ENCODE results near the gene MS4A12.
"Not testable (repeated sequence)": the region's sequence is repeated elsewhere in the genome, so short reads cannot be mapped to it uniquely, and the experiment has no call there.

MS4A12 gene

GRCh38 chr11:60477035-60477445 lies 15.5 kb upstream of the MS4A12 start:
- no peaks in the 10 kb centered on the region for H4K20me1 ChIP-seq
- no peaks in the 10 kb centered on the region for H3K27me3 ChIP-seq
- peak overlapping the region; percentile 83 for H3K4me2 ChIP-seq
- H3K9me3 ChIP-seq = peaks cover 5% of the 10 kb centered on the region; the same call in 1 of the 2 replicates
- H3K4me1 ChIP-seq = peaks cover 34% of the 10 kb centered on the region
- peak; percentile 87 for TF ChIP-seq Cebpa-rat (IDR thresholded peaks at IDR 0.05)
- no peak overlapping the region for H3K9ac ChIP-seq
- no peaks in the 10 kb centered on the region for H3K36me3 ChIP-seq
- H3K4me3 ChIP-seq = no peak overlapping the region
- peak overlapping the region; percentile 79; the same call in 1 of the 2 replicates for H3K27ac ChIP-seq

- no peaks in the 10 kb centered on the region for H3K27me3 ChIP-seq
- no peak overlapping the region for H3K27ac ChIP-seq
- H3K9ac ChIP-seq = no peak overlapping the region
- H3K9me3 ChIP-seq = peaks cover 8% of the 10 kb centered on the region; the same call in 1 of the 2 replicates
- TF ChIP-seq Cebpa-rat (IDR thresholded peaks at IDR 0.05) = no peak
- H3K36me3 ChIP-seq = no peaks in the 10 kb centered on the region
- peaks cover 33% of the 10 kb centered on the region for H3K4me1 ChIP-seq
- H3K4me3 ChIP-seq = no peak overlapping the region
- no peak overlapping the region for H3K4me2 ChIP-seq
- H4K20me1 ChIP-seq = no peaks in the 10 kb centered on the region
Observed at GRCh38 chr11:60482361-60482760, 10.2 kb upstream of the MS4A12 start.

GRCh38 chr11:60485987-60486386 lies 6.6 kb upstream of the MS4A12 start:
- Histone ChIP-seq H3K27me3 (no peaks in the 10 kb centered on the region), H3K4me1 (peaks cover 12% of the 10 kb centered on the region), H3K27ac (no peak overlapping the region), H3K9me3 (peaks cover 17% of the 10 kb centered on the region; the same call in 1 of the 2 replicates), H3K4me3 (no peak overlapping the region), H3K4me2 (no peak overlapping the region), H3K36me3 (no peaks in the 10 kb centered on the region), H3K9ac (no peak overlapping the region), H4K20me1 (no peaks in the 10 kb centered on the region)
- TF ChIP-seq Cebpa-rat (IDR thresholded peaks at IDR 0.05) = no peak

GRCh38 chr11:60493454-60493853 lies 876 bp downstream of the MS4A12 start:
- H3K9me3 ChIP-seq = peaks cover 28% of the 10 kb centered on the region
- no peak overlapping the region for H3K9ac ChIP-seq
- H3K36me3 ChIP-seq = no peaks in the 10 kb centered on the region
- H3K27me3 ChIP-seq = no peaks in the 10 kb centered on the region
- H3K27ac ChIP-seq = no peak overlapping the region
- no peak overlapping the region for H3K4me3 ChIP-seq
- peaks cover 14% of the 10 kb centered on the region for H3K4me1 ChIP-seq
- H4K20me1 ChIP-seq = no peaks in the 10 kb centered on the region
- TF ChIP-seq Cebpa-rat (IDR thresholded peaks at IDR 0.05) = no peak
- H3K4me2 ChIP-seq = no peak overlapping the region

GRCh38 chr11:60498399-60498798 lies 5.8 kb downstream of the MS4A12 start:
- no peaks in the 10 kb centered on the region for H3K27me3 ChIP-seq
- no peak overlapping the region for H3K4me3 ChIP-seq
- H3K27ac ChIP-seq = peak overlapping the region; percentile 55
- H4K20me1 ChIP-seq = no peaks in the 10 kb centered on the region
- H3K9ac ChIP-seq = 0 out of 2 replicates have a peak overlapping the region, but pooled peaks have one; percentile 18
- H3K4me1 ChIP-seq = peaks cover 35% of the 10 kb centered on the region
- no peak for TF ChIP-seq Cebpa-rat (IDR thresholded peaks at IDR 0.05)
- H3K9me3 ChIP-seq = peaks cover 10% of the 10 kb centered on the region; the same call in 1 of the 2 replicates
- H3K36me3 ChIP-seq = no peaks in the 10 kb centered on the region
- peak overlapping the region; percentile 73 for H3K4me2 ChIP-seq

- H3K27me3 ChIP-seq = no peaks in the 10 kb centered on the region
- H3K36me3 ChIP-seq = no peaks in the 10 kb centered on the region
- H3K9me3 ChIP-seq = peaks cover 10% of the 10 kb centered on the region; the same call in 1 of the 2 replicates
- H3K9ac ChIP-seq = 0 out of 2 replicates have a peak overlapping the region, but pooled peaks have one; percentile 18
- TF ChIP-seq Cebpa-rat (IDR thresholded peaks at IDR 0.05) = no peak
- peak overlapping the region; percentile 73 for H3K4me2 ChIP-seq
- peak overlapping the region; percentile 55 for H3K27ac ChIP-seq
- no peak overlapping the region for H3K4me3 ChIP-seq
- peaks cover 39% of the 10 kb centered on the region for H3K4me1 ChIP-seq
- H4K20me1 ChIP-seq = no peaks in the 10 kb centered on the region
Observed at GRCh38 chr11:60498853-60499252, 6.3 kb downstream of the MS4A12 start.

GRCh38 chr11:60500276-60500910 lies 7.8 kb downstream of the MS4A12 start:
- H3K9me3 ChIP-seq = peaks cover 11% of the 10 kb centered on the region; the same call in 1 of the 2 replicates
- H3K9ac ChIP-seq = no peak overlapping the region
- no peaks in the 10 kb centered on the region for H4K20me1 ChIP-seq
- H3K36me3 ChIP-seq = no peaks in the 10 kb centered on the region
- TF ChIP-seq Cebpa-rat (IDR thresholded peaks at IDR 0.05) = no peak
- H3K27ac ChIP-seq = no peak overlapping the region
- no peaks in the 10 kb centered on the region for H3K27me3 ChIP-seq
- peaks cover 49% of the 10 kb centered on the region for H3K4me1 ChIP-seq
- H3K4me3 ChIP-seq = no peak overlapping the region
- H3K4me2 ChIP-seq = no peak overlapping the region; the same call in 1 of the 2 replicates

- no peaks in the 10 kb centered on the region for H3K36me3 ChIP-seq
- peaks cover 14% of the 10 kb centered on the region; the same call in 1 of the 2 replicates for H3K9me3 ChIP-seq
- no peak overlapping the region for H3K4me3 ChIP-seq
- H3K4me2 ChIP-seq = no peak overlapping the region
- H3K4me1 ChIP-seq = peaks cover 46% of the 10 kb centered on the region
- H3K9ac ChIP-seq = no peak overlapping the region
- no peak for TF ChIP-seq Cebpa-rat (IDR thresholded peaks at IDR 0.05)
- H3K27me3 ChIP-seq = no peaks in the 10 kb centered on the region
- H3K27ac ChIP-seq = no peak overlapping the region
- H4K20me1 ChIP-seq = no peaks in the 10 kb centered on the region
Observed at GRCh38 chr11:60502221-60502775, 9.7 kb downstream of the MS4A12 start.

GRCh38 chr11:60504219-60504905 lies 11.8 kb downstream of the MS4A12 start:
- no peak for TF ChIP-seq Cebpa-rat (IDR thresholded peaks at IDR 0.05)
- Histone ChIP-seq H3K4me2 (peak overlapping the region; percentile 40), H3K9ac (no peak overlapping the region), H3K4me3 (no peak overlapping the region), H3K9me3 (peaks cover 18% of the 10 kb centered on the region), H3K36me3 (no peaks in the 10 kb centered on the region), H4K20me1 (no peaks in the 10 kb centered on the region), H3K27me3 (no peaks in the 10 kb centered on the region), H3K4me1 (peaks cover 26% of the 10 kb centered on the region), H3K27ac (no peak overlapping the region)

- H3K4me3 ChIP-seq = not testable (repeated sequence)
Observed at GRCh38 chr11:60509609-60510008, 17.0 kb downstream of the MS4A12 start.

GRCh38 chr11:60510209-60510608 lies 17.6 kb downstream of the MS4A12 start:
- Histone ChIP-seq H3K9me3 (peaks cover 20% of the 10 kb centered on the region), H3K4me1 (peaks cover 16% of the 10 kb centered on the region)
- not testable (repeated sequence) for H3K4me2 ChIP-seq, H3K9ac ChIP-seq, H4K20me1 ChIP-seq, H3K27ac ChIP-seq, H3K36me3 ChIP-seq, H3K4me3 ChIP-seq, H3K27me3 ChIP-seq

More at GRCh38 chr11:60509609-60510008, 17.0 kb downstream of the MS4A12 start:
- H3K36me3 ChIP-seq, H3K4me2 ChIP-seq, H3K9ac ChIP-seq, H3K27me3 ChIP-seq, H3K27ac ChIP-seq, H4K20me1 ChIP-seq: not testable (repeated sequence)
- Histone ChIP-seq H3K4me1 (peaks cover 18% of the 10 kb centered on the region), H3K9me3 (peaks cover 24% of the 10 kb centered on the region)
